GM23338 (cell line): ENCODE measurements around the gene NPFF.

Experiments
- CTCF ChIP-seq, 2 experiments: fragments of 200-600 bp in 1 of 2; sonication (generic) in 1 of 2; conservative IDR thresholded peaks; 2 replicates each; pipeline versions ENCODE4 v1.5.1 to v1.6.1; 2016 to 2017; ENCODE audit warnings: antibody characterized with exemption in 2 of 2, low read depth in 2 of 2, mild to moderate bottlenecking in 2 of 2, moderate library complexity in 1 of 2
- EZH2 ChIP-seq: fragments of 200-600 bp; sonication (generic); IDR thresholded peaks from one replicate; pipeline ENCODE4 v1.8.0; 2017; ENCODE audit warnings: antibody characterized with exemption, mild to moderate bottlenecking, low read depth; ENCODE audit not compliant: unreplicated experiment
- POLR2AphosphoS5 ChIP-seq: IDR thresholded peaks from 2 replicates; pipeline ENCODE4 v1.6.1; 2016; ENCODE audit warnings: antibody characterized with exemption, low read depth
- REST ChIP-seq: IDR thresholded peaks from one replicate; pipeline ENCODE4 v1.6.1; 2018; ENCODE audit warnings: antibody characterized with exemption; ENCODE audit not compliant: unreplicated experiment

- TF ChIP-seq CTCF (conservative IDR thresholded peaks at IDR 0.05; ENCODE audit: low read depth in 2 of 2): no peak
- no peak for TF ChIP-seq EZH2
- no peak for TF ChIP-seq POLR2AphosphoS5
- TF ChIP-seq REST: no peak
These were observed 39.0 kb downstream of the NPFF start for GRCh38 chr12:53468282-53468681.
